Measurements from ENCODE around the gene MFGE8.

MFGE8 gene

DNA sequence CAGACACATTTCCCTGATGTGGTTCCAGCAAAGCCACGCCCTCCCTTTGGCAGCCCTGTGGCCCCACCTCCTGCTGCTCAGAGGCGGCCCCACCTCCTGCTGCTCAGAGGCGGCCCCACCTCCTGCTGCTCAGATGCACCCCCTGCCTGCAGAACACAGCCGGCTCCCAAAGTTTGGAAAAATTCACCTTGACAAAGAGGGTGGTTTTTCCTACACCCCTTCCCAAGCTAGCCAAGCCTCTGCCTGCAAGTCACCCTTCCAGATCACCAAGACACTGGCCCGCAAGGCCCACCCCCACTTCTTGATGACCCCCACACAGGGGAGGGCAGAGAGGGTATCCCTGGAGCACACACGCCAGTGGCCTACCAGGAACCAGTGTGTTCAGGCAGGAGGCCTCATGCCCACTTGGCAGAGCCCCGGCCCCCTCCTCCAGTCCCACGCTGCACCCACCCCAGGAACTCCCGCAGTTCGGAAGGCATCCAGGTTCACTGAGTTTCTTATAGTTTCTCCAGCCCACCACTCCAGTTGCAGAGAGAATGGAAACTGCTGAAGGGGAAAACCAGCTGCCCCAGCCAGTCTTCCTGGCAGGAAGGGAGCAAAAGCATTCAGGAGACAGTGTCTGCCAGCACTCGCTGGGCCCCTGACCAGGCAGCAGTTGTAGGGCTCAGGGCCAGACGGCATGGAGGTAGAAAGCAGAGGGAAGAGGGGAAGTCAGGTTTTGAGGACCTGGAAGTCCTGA, 15.6 kb downstream of the MFGE8 start:
- TF ChIP-seq, protein P1, sequence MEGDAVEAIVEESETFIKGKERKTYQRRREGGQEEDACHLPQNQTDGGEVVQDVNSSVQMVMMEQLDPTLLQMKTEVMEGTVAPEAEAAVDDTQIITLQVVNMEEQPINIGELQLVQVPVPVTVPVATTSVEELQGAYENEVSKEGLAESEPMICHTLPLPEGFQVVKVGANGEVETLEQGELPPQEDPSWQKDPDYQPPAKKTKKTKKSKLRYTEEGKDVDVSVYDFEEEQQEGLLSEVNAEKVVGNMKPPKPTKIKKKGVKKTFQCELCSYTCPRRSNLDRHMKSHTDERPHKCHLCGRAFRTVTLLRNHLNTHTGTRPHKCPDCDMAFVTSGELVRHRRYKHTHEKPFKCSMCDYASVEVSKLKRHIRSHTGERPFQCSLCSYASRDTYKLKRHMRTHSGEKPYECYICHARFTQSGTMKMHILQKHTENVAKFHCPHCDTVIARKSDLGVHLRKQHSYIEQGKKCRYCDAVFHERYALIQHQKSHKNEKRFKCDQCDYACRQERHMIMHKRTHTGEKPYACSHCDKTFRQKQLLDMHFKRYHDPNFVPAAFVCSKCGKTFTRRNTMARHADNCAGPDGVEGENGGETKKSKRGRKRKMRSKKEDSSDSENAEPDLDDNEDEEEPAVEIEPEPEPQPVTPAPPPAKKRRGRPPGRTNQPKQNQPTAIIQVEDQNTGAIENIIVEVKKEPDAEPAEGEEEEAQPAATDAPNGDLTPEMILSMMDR (conservative IDR thresholded peaks at IDR 0.05; ENCODE audit: control insufficient read depth, insufficient read depth, low read depth, low read length): peak; percentile 70
- no peak overlapping the region for H3K4me3 ChIP-seq (ENCODE audit: control insufficient read depth, low read depth, low read length)
- DNase-seq (ENCODE audit: low read depth): peak; percentile 74

DNA sequence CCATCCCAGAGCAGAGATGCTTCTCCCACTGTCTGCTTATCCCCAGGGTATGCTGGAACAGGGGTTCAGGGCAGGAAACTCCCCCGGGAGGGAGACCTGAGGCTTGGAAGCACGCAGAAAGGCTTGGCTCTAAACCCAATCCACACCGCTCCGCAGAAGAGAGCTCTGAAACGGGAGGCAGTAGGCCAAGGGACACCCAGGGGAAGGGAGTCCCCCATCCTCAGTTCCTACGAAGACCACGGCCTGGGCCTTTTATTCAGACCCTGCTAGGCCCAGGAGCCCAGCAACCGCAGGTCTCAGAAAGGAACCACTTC, 16.1 kb downstream of the MFGE8 start:
- no peak overlapping the region for H3K4me3 ChIP-seq (ENCODE audit: control insufficient read depth, low read depth, low read length)
- TF ChIP-seq, protein P1 (conservative IDR thresholded peaks at IDR 0.05; ENCODE audit: control insufficient read depth, insufficient read depth, low read depth, low read length): no peak
- DNase-seq (ENCODE audit: low read depth): no peak

DNA sequence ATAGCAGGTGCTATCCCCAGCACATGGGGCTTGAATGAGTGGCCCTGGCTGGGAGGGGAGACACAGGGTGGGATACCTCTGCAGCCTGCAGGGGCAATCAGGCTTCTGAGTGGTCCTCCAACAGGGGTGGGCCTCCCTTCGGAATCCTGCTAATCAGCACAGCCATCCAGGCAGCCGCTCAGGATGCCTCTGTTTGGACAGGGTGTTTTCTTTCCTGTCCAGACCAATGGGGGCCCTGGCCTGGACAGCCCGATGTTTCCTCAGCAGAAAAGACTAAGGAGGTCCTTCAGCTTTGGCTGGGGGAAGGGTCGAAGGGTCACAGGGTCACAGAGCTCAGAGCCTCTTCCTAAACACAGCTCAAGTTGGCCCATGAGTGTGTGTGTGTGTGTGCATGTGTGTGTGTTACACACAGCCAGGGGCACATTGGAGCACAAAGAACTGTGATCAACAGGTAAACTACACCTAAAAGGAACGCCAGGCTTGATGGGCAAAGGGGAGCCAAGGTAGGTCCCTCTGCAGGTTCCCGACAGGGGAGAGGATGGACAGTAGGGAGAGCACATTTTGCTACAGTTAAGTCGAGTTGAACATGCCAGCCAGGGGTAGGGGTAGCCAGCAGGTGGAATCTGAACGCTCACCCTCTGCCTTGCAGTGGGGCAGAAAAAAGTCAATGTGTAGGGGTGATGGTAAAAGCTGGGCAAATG, 16.7 kb downstream of the MFGE8 start:
- no peak for DNase-seq (ENCODE audit: low read depth)
- no peak overlapping the region for H3K4me3 ChIP-seq (ENCODE audit: control insufficient read depth, low read depth, low read length)
- TF ChIP-seq, protein P1 (conservative IDR thresholded peaks at IDR 0.05; ENCODE audit: control insufficient read depth, insufficient read depth, low read depth, low read length): no peak

DNA sequence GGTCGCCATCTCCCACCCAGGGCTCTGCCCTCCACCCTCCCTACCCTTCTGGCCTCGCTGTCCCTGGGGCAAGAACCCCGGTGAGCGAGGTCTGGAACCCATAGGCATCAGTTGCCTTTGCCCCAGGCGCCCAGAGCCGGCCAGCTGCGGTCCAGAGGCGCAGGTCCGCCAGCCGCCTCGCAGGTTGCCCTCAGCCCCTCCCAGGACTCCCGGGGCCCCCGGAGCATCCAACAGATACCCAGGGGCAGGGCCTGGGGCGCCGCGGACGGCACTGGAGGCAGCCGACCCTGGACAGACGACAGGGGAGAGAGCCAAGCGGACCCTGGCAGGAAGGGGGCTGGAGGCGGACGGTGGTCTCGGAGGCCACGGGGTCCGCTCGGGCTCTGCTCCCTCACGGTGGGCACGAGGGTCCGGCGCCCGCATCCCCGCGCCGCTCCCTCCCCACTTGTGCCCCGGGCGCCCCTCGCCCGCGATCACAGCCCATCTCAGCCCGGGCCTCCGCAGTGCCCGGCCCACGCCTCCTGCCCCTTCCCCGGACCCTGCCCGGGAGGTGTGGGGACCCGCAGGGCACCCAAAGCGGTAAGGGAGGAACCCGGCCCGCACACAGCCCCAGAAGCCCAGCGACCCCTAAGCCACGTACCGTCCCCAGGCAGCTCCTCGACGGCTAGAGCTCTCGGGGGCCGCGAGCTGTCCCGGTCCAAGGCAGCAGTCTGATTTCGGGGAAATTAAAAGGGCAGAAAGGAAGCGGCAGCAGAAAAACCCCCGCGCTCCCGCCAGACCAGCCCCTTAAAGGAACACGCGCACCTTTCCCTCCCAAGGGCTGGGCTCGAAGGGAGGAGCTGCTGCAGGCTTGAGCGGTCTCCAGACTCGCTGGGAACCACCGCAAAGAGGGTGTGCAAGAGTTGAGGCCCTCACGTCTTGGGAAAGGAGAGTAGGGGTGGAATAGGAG, 18.1 kb downstream of the MFGE8 start, which contains the start of gene HAPLN3:
TSS of gene HAPLN3 (minus strand) at position 726 of the 949 bp plus-strand sequence. CDS start 8,246 bp downstream, outside the sequence.
- TF ChIP-seq, protein P1 (conservative IDR thresholded peaks at IDR 0.05; ENCODE audit: control insufficient read depth, insufficient read depth, low read depth, low read length): no peak
- H3K4me3 ChIP-seq (ENCODE audit: control insufficient read depth, low read depth, low read length): peak within 1 kb of the TSS; percentile 37
- DNase-seq (ENCODE audit: low read depth): peak; percentile 36

DNA sequence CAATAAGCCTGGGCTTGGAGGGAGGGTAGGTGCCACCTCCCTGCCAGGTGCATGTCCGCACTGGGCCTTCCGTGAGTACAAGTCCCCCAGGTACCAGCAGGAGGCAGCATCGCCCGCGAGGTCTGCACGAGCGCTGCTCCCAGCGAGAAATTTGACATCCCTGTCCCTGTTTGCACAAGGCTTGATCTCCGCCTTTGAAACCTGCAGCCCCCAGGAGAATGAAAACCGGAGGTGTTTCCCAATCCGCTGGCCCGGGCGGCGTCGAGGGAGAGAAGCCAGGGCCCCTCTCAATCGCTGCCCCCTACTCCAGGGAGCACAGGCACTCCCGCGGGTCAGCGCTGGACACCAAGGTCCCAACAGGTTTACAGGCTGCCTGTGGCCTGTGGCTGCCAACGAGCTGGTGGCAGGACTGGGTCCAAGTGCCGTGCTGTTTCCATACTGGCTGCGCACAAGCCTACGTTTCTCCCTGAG, 18.8 kb downstream of the MFGE8 start:
- DNase-seq (ENCODE audit: low read depth): peak; percentile 38
- H3K4me3 ChIP-seq (ENCODE audit: control insufficient read depth, low read depth, low read length): no peak overlapping the region
- TF ChIP-seq, protein P1 (conservative IDR thresholded peaks at IDR 0.05; ENCODE audit: control insufficient read depth, insufficient read depth, low read depth, low read length): peak; percentile 57

DNA sequence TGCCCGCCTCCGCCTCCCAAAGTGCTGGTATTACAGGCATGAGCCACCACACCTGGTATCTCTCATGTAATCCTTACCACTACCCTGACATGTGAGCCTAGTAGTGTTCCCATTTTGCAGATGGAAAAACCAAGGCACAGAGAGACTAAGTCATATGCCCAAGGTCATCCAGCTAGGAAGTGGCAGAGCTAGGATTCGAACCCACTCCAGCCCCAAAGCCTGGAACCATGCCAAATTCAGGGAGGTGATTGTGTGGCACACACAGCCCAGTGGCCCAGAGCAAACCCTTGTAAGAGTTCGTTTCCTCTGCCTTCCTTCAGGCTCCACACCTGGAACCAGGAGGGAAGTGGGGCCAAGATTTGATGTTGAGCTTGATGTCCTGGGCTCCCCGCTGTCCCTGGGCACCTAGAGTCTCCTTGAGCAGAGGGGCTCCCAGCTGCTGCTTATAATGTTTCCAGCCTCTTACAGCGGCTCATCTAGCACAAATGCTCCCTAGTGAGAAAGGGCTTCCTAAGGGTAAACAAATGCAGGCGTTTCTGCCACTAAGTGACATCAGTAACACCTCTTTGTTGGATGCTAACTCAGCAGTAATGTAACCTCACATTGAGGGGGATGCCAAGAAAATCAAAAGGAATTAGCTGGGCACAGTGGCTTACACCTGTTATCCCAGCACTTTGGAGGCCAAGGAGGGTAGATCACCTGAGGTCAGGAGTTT, 21.5 kb downstream of the MFGE8 start:
- TF ChIP-seq, protein P1 (conservative IDR thresholded peaks at IDR 0.05; ENCODE audit: control insufficient read depth, insufficient read depth, low read depth, low read length): no peak
- DNase-seq (ENCODE audit: low read depth): no peak
- no peak overlapping the region for H3K4me3 ChIP-seq (ENCODE audit: control insufficient read depth, low read depth, low read length)

All from fibroblast of mammary gland (primary cell).